K562 (cell line): ENCODE data around the gene C6orf62. TPM values are rescaled to one million over a fixed set of nuclear protein-coding genes. Genes with fewer than 3 reads are reported as not detected.

Source experiments
- ATF7 ChIP-seq: fragments of 450-650 bp; IDR thresholded peaks from 2 replicates; pipeline ENCODE4 v1.7.1; 2014; ENCODE audit warnings: mild to moderate bottlenecking, moderate library complexity
- C11orf30 ChIP-seq: fragments of 450-650 bp; IDR thresholded peaks from 2 replicates; pipeline ENCODE4 v1.6.1; 2016; ENCODE audit warnings: low read depth, mild to moderate bottlenecking
- CUX1 ChIP-seq: fragments of 200-800 bp; sonication (Bioruptor generic); IDR thresholded peaks from 2 replicates; pipeline ENCODE4 v1.6.1; 2016; ENCODE audit warnings: missing genetic modification characterization, missing compliant biosample characterization
- HMGXB4 ChIP-seq: sonication (generic); formaldehyde crosslinking; IDR thresholded peaks from 2 replicates; pipeline ENCODE4 v1.8.1; 2023; ENCODE audit warnings: mild to moderate bottlenecking, missing genetic modification reagents
- NCOR1 ChIP-seq: fragments of 450-650 bp; IDR thresholded peaks from 2 replicates; pipeline ENCODE4 v1.6.1; 2016; ENCODE audit warnings: mild to moderate bottlenecking, moderate library complexity
- NRF1 ChIP-seq, 2 experiments: fragments of 450-650 bp; IDR thresholded peaks in 1 of 2; conservative IDR thresholded peaks in 1 of 2; 2 replicates each; pipeline ENCODE4 v1.6.1; 2014; ENCODE audit warnings: mild to moderate bottlenecking in 2 of 2
- POLR2H ChIP-seq: IDR thresholded peaks from 2 replicates; pipeline ENCODE4 v1.6.1; 2016; ENCODE audit warnings: missing genetic modification characterization, low read depth, mild to moderate bottlenecking, control low read depth, missing compliant biosample characterization, moderate library complexity
- TAL1 ChIP-seq: fragments of 450-650 bp; IDR thresholded peaks from 2 replicates; pipeline ENCODE4 v1.6.1; 2016; ENCODE audit warnings: mild to moderate bottlenecking
- TGIF2 ChIP-seq: sonication (generic); formaldehyde crosslinking; IDR thresholded peaks from 2 replicates; pipeline ENCODE4 v1.8.1; 2022; ENCODE audit warnings: mild to moderate bottlenecking, missing genetic modification reagents, moderate library complexity
- ZBTB5 ChIP-seq: fragments of 450-650 bp; IDR thresholded peaks from 2 replicates; pipeline ENCODE4 v1.6.1; 2017; ENCODE audit warnings: antibody characterized with exemption
- ZBTB8A ChIP-seq: fragments of 450-650 bp; IDR thresholded peaks from 2 replicates; pipeline ENCODE4 v1.6.1; 2018; ENCODE audit warnings: mild to moderate bottlenecking, moderate library complexity; ENCODE audit not compliant: partially characterized antibody
- ZNF384 ChIP-seq: IDR thresholded peaks from 2 replicates; pipeline ENCODE4 v1.6.1; 2012; ENCODE audit warnings: low read depth, low read length, improper control_type of control experiment
- ZNF408 ChIP-seq: fragments of 250-450 bp; sonication (Bioruptor Pico); IDR thresholded peaks from 2 replicates; pipeline ENCODE4 v1.4.0; 2020; ENCODE audit warnings: low read depth, mild to moderate bottlenecking, moderate library complexity
- ZNF668 ChIP-seq: fragments of 250-450 bp; sonication (Bioruptor Pico); IDR thresholded peaks from 2 replicates; pipeline ENCODE4 v1.8.0; 2022; ENCODE audit warnings: mild to moderate bottlenecking, inconsistent platforms
- ZNF707 ChIP-seq: fragments of 250-450 bp; sonication (Bioruptor Pico); conservative IDR thresholded peaks from 2 replicates; pipeline ENCODE4 v1.8.0; 2022; ENCODE audit warnings: inconsistent platforms, mild to moderate bottlenecking, moderate library complexity
- polyA plus RNA-seq, 8 experiments: library from polyadenylated mRNA; depleted of rRNA in 4 of 8; stranded (reverse) in 5 of 8; unstranded in 3 of 8; fragments of >200 nt; fragmentation: Nextera tagmentation in 2 of 8; fragmentation: Illumina TruSeq in 1 of 8; extraction: Ambion mirVana in 2 of 8; extraction: Trizol in 1 of 8; gene quantifications; 2 replicates each; pipeline versions ENCODE4 v1.2.1 to v1.2.3, GENCODE V29; 2011 to 2014; ENCODE audit warnings: inconsistent platforms in 1 of 8, missing spikeins in 1 of 8
- total RNA-seq, 7 experiments: library from RNA; depleted of rRNA in 6 of 7; stranded (reverse); fragments of >200 nt in 6 of 7; fragmentation: Illumina TruSeq in 2 of 7; extraction: Trizol in 2 of 7; gene quantifications; 2 replicates each; pipeline versions ENCODE4 v1.2.1 to v1.2.3, GENCODE V29; 2011 to 2021; ENCODE audit warnings: low replicate concordance in 1 of 7
- TF ChIP-seq, protein P1 (sequence below): fragments of 200-800 bp; sonication (Bioruptor generic); IDR thresholded peaks from 2 replicates; pipeline ENCODE4 v1.6.1; 2017; ENCODE audit warnings: missing genetic modification characterization, missing compliant biosample characterization
- TF ChIP-seq, protein P2 (sequence below): fragments of 450-650 bp; IDR thresholded peaks from 2 replicates; pipeline ENCODE4 v1.6.1; 2018; ENCODE audit warnings: mild to moderate bottlenecking, low read depth; ENCODE audit not compliant: partially characterized antibody

C6orf62 gene
- total and polyA plus RNA-seq, 9 of the 15 experiments (the other 6 are each of a cell fraction or from before 2014, with no cell fraction given), result 48.5 to 579 (median 111) TPM

DNA sequence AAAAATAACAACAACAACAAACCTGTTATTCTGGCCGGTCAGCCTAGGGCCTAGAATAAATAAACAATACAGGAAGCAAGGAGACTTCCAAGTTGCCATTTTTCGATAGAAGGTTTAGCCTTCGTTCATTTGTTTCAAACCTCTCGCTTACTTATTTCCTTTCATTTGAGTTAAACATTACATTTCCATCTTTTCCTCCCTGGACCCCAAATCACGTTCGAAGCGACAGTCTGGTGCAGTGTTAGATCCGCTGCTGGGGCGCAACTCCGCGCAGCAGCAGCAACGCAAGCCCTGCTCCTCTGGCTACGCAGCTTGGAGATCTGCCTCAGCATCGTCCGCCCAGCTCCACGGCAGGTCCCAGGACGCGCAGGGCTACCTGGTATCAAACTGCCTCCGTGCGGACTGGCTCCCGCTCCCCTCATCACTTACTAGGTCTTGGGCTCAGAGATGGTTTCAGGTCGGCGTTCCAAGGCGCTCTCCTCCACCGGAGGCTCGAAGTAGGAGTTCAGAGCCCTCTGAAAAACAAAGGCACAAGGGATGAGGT, 52.8 kb downstream of the C6orf62 start (continued):
- TF ChIP-seq ZBTB5 (peak; percentile 46; the same call in 1 of the 2 replicates), TAL1 (no peak), ZNF408 (CRISPR knock-in tag) (no peak), NCOR1 (no peak), ZNF384 (no peak), C11orf30 (no peak), TGIF2 (no peak), NRF1 (conservative IDR thresholded peaks at IDR 0.05 in 1 of 2, IDR thresholded peaks at IDR 0.05 in 1 of 2) (no peak), POLR2H (no peak), ZBTB8A (no peak), ZNF668 (CRISPR knock-in tag) (no peak), CUX1 (CRISPR knock-in tag) (no peak), ZNF707 (CRISPR knock-in tag) (no peak), HMGXB4 (no peak), ATF7 (no peak)
- TF ChIP-seq, protein P1, sequence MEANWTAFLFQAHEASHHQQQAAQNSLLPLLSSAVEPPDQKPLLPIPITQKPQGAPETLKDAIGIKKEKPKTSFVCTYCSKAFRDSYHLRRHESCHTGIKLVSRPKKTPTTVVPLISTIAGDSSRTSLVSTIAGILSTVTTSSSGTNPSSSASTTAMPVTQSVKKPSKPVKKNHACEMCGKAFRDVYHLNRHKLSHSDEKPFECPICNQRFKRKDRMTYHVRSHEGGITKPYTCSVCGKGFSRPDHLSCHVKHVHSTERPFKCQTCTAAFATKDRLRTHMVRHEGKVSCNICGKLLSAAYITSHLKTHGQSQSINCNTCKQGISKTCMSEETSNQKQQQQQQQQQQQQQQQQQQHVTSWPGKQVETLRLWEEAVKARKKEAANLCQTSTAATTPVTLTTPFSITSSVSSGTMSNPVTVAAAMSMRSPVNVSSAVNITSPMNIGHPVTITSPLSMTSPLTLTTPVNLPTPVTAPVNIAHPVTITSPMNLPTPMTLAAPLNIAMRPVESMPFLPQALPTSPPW, result no peak
- TF ChIP-seq, protein P2, sequence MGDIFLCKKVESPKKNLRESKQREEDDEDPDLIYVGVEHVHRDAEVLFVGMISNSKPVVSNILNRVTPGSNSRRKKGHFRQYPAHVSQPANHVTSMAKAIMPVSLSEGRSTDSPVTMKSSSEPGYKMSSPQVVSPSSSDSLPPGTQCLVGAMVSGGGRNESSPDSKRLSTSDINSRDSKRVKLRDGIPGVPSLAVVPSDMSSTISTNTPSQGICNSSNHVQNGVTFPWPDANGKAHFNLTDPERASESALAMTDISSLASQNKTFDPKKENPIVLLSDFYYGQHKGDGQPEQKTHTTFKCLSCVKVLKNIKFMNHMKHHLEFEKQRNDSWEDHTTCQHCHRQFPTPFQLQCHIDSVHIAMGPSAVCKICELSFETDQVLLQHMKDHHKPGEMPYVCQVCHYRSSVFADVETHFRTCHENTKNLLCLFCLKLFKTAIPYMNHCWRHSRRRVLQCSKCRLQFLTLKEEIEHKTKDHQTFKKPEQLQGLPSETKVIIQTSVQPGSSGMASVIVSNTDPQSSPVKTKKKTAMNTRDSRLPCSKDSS, result no peak
